CD14-positive monocyte (primary cell): ENCODE measurements around the gene PWWP2B. TPM values are rescaled to one million over a fixed set of nuclear protein-coding genes. Genes with fewer than 3 reads are reported as not detected.
A peak's percentile ranks its signal among the peaks of the same experiment; 100 is the strongest.

Experiments used
- DNase-seq, 3 donors: peaks; one replicate each; pipeline ENCODE4 v3.0.0-alpha.2; 2011 to 2022
- H2AFZ ChIP-seq: 2 replicates; pipeline ENCODE4 v1.6.0; 2012; ENCODE audit warnings: mild to moderate bottlenecking, low read depth, low read length, inconsistent platforms; ENCODE audit not compliant: insufficient read depth, poor library complexity, severe bottlenecking
- H3K27ac ChIP-seq, 2 donors: 1 replicate in 1 of 2; 2 replicates in 1 of 2; pipeline ENCODE4 v1.5.1; 2012 to 2013; ENCODE audit warnings: low read length in 2 of 2, control low read depth in 1 of 2, inconsistent platforms in 1 of 2, low read depth in 1 of 2, mild to moderate bottlenecking in 1 of 2
- H3K27me3 ChIP-seq, 2 donors: one replicate each; pipeline versions ENCODE4 v1.6.0 to v1.6.1; 2011 to 2013; ENCODE audit warnings: low read length in 2 of 2; ENCODE audit not compliant: control insufficient read depth in 2 of 2, insufficient read depth in 2 of 2
- H3K36me3 ChIP-seq, 2 donors: replicated peaks in 1 of 2; 1 replicate in 1 of 2; 2 replicates in 1 of 2; pipeline versions ENCODE4 v1.5.1 to v1.6.1; 2012 to 2013; ENCODE audit warnings: low read length in 2 of 2, control low read depth in 1 of 2, inconsistent platforms in 1 of 2, mild to moderate bottlenecking in 1 of 2; ENCODE audit not compliant: insufficient read depth in 2 of 2, control insufficient read depth in 1 of 2
- H3K4me1 ChIP-seq, 2 donors: 1 replicate in 1 of 2; 2 replicates in 1 of 2; pipeline versions ENCODE4 v1.5.1 to v1.6.1; 2012 to 2013; ENCODE audit warnings: low read length in 2 of 2, control low read depth in 1 of 2, inconsistent platforms in 1 of 2, mild to moderate bottlenecking in 1 of 2, moderate library complexity in 1 of 2; ENCODE audit not compliant: insufficient read depth in 2 of 2, control insufficient read depth in 1 of 2
- H3K4me2 ChIP-seq: replicated peaks from 2 replicates; pipeline ENCODE3; 2012; ENCODE audit warnings: low read length, moderate library complexity, mild to moderate bottlenecking; ENCODE audit not compliant: poor library complexity, severe bottlenecking; ENCODE audit errors: extremely low read depth
- H3K4me3 ChIP-seq, 3 experiments: fragments of 200-600 bp in 1 of 3; sonication (generic) in 1 of 3; replicated peaks in 1 of 3; 1 replicate in 2 of 3; 2 replicates in 1 of 3; pipeline ENCODE4 v1.5.1; 2011 to 2013; ENCODE audit warnings: low read length in 3 of 3, mild to moderate bottlenecking in 3 of 3, control low read depth in 2 of 3, low read depth in 2 of 3, inconsistent platforms in 1 of 3, moderate library complexity in 1 of 3
- H3K79me2 ChIP-seq: 2 replicates; pipeline ENCODE4 v1.6.0; 2012; ENCODE audit warnings: mild to moderate bottlenecking, control low read depth, inconsistent platforms, low read length, moderate library complexity; ENCODE audit not compliant: insufficient read depth
- H3K9ac ChIP-seq: 2 replicates; pipeline ENCODE4 v1.6.0; 2017; ENCODE audit warnings: low read length, mild to moderate bottlenecking; ENCODE audit not compliant: insufficient read depth, poor library complexity, severe bottlenecking
- H3K9me3 ChIP-seq, 2 donors: replicated peaks in 1 of 2; 1 replicate in 1 of 2; 2 replicates in 1 of 2; pipeline versions ENCODE4 v1.5.1 to v1.6.1; 2012 to 2013; ENCODE audit warnings: low read length in 2 of 2, control low read depth in 1 of 2; ENCODE audit not compliant: control insufficient read depth in 1 of 2, insufficient read depth in 1 of 2
- H4K20me1 ChIP-seq: 2 replicates; pipeline ENCODE4 v1.6.0; 2012; ENCODE audit warnings: mild to moderate bottlenecking, low read length, control low read depth, moderate library complexity; ENCODE audit not compliant: insufficient read depth
- H3K27ac Mint-ChIP-seq, 7 donors: one replicate each; pipeline ENCODE4 v1.8.0; 2020; ENCODE audit warnings: mild to moderate bottlenecking in 7 of 7, mixed read lengths in 7 of 7, moderate library complexity in 6 of 7, inconsistent platforms in 2 of 7
- H3K27me3 Mint-ChIP-seq, 3 donors: one replicate each; pipeline ENCODE4 v1.8.0; 2021 to 2022; ENCODE audit warnings: low read depth in 3 of 3, mild to moderate bottlenecking in 3 of 3, mixed read lengths in 3 of 3, moderate library complexity in 3 of 3, inconsistent platforms in 1 of 3
- H3K36me3 Mint-ChIP-seq, 2 donors: one replicate each; pipeline ENCODE4 v1.8.0; 2020; ENCODE audit warnings: mixed read lengths in 2 of 2, inconsistent platforms in 1 of 2, mild to moderate bottlenecking in 1 of 2
- H3K4me1 Mint-ChIP-seq: one replicate; pipeline ENCODE4 v1.8.0; 2020; ENCODE audit warnings: mild to moderate bottlenecking, mixed read lengths
- H3K4me3 Mint-ChIP-seq, 2 donors: one replicate each; pipeline ENCODE4 v1.8.0; 2020; ENCODE audit warnings: mild to moderate bottlenecking in 2 of 2, mixed read lengths in 2 of 2, moderate library complexity in 1 of 2
- H3K9me3 Mint-ChIP-seq, 7 donors: one replicate each; pipeline ENCODE4 v1.8.0; 2020 to 2022; ENCODE audit warnings: mixed read lengths in 7 of 7, mild to moderate bottlenecking in 6 of 7, moderate library complexity in 6 of 7, inconsistent platforms in 2 of 7
- CTCF ChIP-seq: fragments of 200-600 bp; IDR thresholded peaks from one replicate; pipeline ENCODE4 v1.8.0; 2022; ENCODE audit warnings: antibody characterized with exemption, mild to moderate bottlenecking
- WGBS: methylation state at CpG from one replicate; pipeline ENCODE4 v1.1.5; 2013; ENCODE audit warnings: missing lambda C conversion rate; ENCODE audit not compliant: insufficient coverage; 5-methylcytosine and 5-hydroxymethylcytosine counted together
- intact Hi-C, 2 donors: fragments of 100-400 bp; cut with micrococcal nuclease; formaldehyde crosslinking; loops; one replicate each; pipeline versions ENCODE4 v1.15.0 to v1.15.1; 2023
- polyA plus RNA-seq, 3 donors: library from polyadenylated mRNA; depleted of rRNA in 1 of 3; unstranded in 2 of 3; stranded (reverse) in 1 of 3; fragments of 300-500 nt in 2 of 3; fragments of >200 nt in 1 of 3; fragmentation: Illumina TruSeq in 2 of 3; gene quantifications; 1 replicate in 2 of 3; 2 replicates in 1 of 3; pipeline ENCODE4 v1.2.3, GENCODE V29; 2012 to 2021

Gene PWWP2B
- polyA plus RNA-seq, 3 donors, result 2.4 to 6.9 (median 2.7) TPM

- H3K4me1 ChIP-seq, result peaks cover 36 to 63% of the 10 kb centered on the region in 2 donors
- Mint-ChIP-seq H3K4me3 (peak overlapping the region in 1 of 2 donors; percentile 11), H3K36me3 (peaks cover 0 to 2% of the 10 kb centered on the region in 2 donors), H3K27me3 (peaks cover 5 to 27% (median 7%) of the 10 kb centered on the region in 3 donors), H3K27ac (no peak overlapping the region), H3K9me3 (peaks cover 0 to 7% (median 1%) of the 10 kb centered on the region in 7 donors), H3K4me1 (peaks cover 40% of the 10 kb centered on the region)
- no peak overlapping the region for H3K27ac ChIP-seq
- H4K20me1 ChIP-seq, result no peaks in the 10 kb centered on the region
- H3K4me2 ChIP-seq, result no peak overlapping the region
- intact Hi-C loops, result loop anchor here (2.0 to 10.0 kb wide), 5 partner anchors 43 to 245 kb away; partner anchors contain the start of gene INPP5A (in 1 of the 2)
- no peak for DNase-seq
- no peaks in the 10 kb centered on the region for H3K36me3 ChIP-seq
- TF ChIP-seq CTCF, result no peak
- H3K27me3 ChIP-seq, result peaks cover 0 to 6% of the 10 kb centered on the region in 2 donors
- no peaks in the 10 kb centered on the region for H3K79me2 ChIP-seq
- WGBS, result 36% methylated on average over 9 of the region's 16 CpGs
- no peak overlapping the region for H3K9ac ChIP-seq
- H3K9me3 ChIP-seq, result no peaks in the 10 kb centered on the region
- H2AFZ ChIP-seq, result no peak overlapping the region
- H3K4me3 ChIP-seq, result no peak overlapping the region
Observed at GRCh38 chr10:132389433-132390169, 7.4 kb upstream of the PWWP2B start.

- Histone ChIP-seq H3K79me2 (no peaks in the 10 kb centered on the region), H3K27me3 (peaks cover 0 to 6% of the 10 kb centered on the region in 2 donors), H3K4me2 (no peak overlapping the region), H3K9me3 (no peaks in the 10 kb centered on the region), H3K9ac (no peak overlapping the region), H3K36me3 (no peaks in the 10 kb centered on the region), H3K4me1 (peaks cover 39 to 63% of the 10 kb centered on the region in 2 donors), H4K20me1 (no peaks in the 10 kb centered on the region), H2AFZ (no peak overlapping the region), H3K27ac (no peak overlapping the region), H3K4me3 (no peak overlapping the region)
- intact Hi-C loops, result loop anchor here in 1 of 2 donors (5.0 to 10.0 kb wide), 3 partner anchors 42 to 244 kb away; no protein-coding TSS in a partner anchor
- Mint-ChIP-seq H3K4me3 (no peak overlapping the region), H3K4me1 (peaks cover 41% of the 10 kb centered on the region), H3K9me3 (peaks cover 0 to 7% (median under 1%) of the 10 kb centered on the region in 7 donors), H3K36me3 (peaks cover 0 to 2% of the 10 kb centered on the region in 2 donors), H3K27me3 (peaks cover 5 to 29% (median 13%) of the 10 kb centered on the region in 3 donors), H3K27ac (no peak overlapping the region)
- TF ChIP-seq CTCF, result no peak
- DNase-seq, result no peak
- 63% methylated on average over 4 of the region's 8 CpGs for WGBS
Observed at GRCh38 chr10:132390170-132390920, 6.7 kb upstream of the PWWP2B start.
